ENCODE data around the gene KIRREL3. TPM values are rescaled to one million over a fixed set of nuclear protein-coding genes. Genes with fewer than 3 reads are reported as not detected.

KIRREL3 gene
- total and polyA plus RNA-seq, 4 donors: 0.02 to 0.71 (median 0.15) TPM; not detected in 1

GRCh38 chr11:126464796-126465195, 535.8 kb downstream of the KIRREL3 start:
- DNase-seq: no peak
- H3K4me1 ChIP-seq (ENCODE audit: control insufficient read depth in 5 of 5, insufficient read depth in 5 of 5, low read length in 5 of 5): peaks cover 0 to 27% (median 8%) of the 10 kb centered on the region in 5 donors
- no peak for TF ChIP-seq CTCF (IDR thresholded peaks at IDR 0.05; ENCODE audit: control extremely low read depth, extremely low read depth)
- no peak overlapping the region for H3K27ac ChIP-seq (ENCODE audit: low read depth in 1 of 2, low read length in 1 of 2)
- H3K9me3 ChIP-seq (ENCODE audit: control insufficient read depth in 4 of 4, insufficient read depth in 3 of 4, low read length in 3 of 4): peaks cover 0 to 5% (median 0%) of the 10 kb centered on the region in 4 donors
- H3K36me3 ChIP-seq (ENCODE audit: control insufficient read depth in 4 of 4, insufficient read depth in 4 of 4, low read length in 4 of 4): no peaks in the 10 kb centered on the region
- no peak overlapping the region for H3K4me3 ChIP-seq
- WGBS, 2 donors: 29 to 68% methylated on average over 5 of the region's 5 CpGs
- H3K27me3 ChIP-seq (ENCODE audit: control insufficient read depth in 3 of 3, insufficient read depth in 3 of 3, low read length in 2 of 3): no peaks in the 10 kb centered on the region
- no peak overlapping the region for H3K9ac ChIP-seq (ENCODE audit: insufficient read depth in 1 of 2, low read length in 2 of 2)
- no peak for ATAC-seq (ENCODE audit: insufficient read depth, low FRiP score)

DNA sequence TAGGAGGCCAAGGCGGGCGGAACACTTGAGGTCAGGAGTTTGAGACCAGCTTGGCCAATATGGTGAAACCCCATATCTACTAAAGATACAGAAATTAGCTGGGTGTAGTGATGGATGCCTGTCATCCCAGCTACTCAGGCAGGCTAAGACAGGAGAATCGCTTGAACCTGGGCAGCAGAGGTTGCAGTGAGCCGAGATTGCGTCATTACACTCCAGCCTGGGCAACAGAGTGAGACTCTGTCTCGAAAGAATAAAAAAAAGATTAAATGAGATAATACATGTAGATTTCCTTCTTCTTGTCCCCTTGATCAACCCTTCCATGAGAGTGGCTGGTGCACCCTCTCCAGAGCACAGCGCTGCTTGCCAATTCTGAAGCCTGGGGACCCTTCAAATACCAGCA, 538.1 kb downstream of the KIRREL3 start:
- TF ChIP-seq CTCF (IDR thresholded peaks at IDR 0.05; ENCODE audit: control extremely low read depth, extremely low read depth): no peak
- H3K4me3 ChIP-seq: no peak overlapping the region
- peaks cover 0 to 5% (median 0%) of the 10 kb centered on the region in 4 donors for H3K9me3 ChIP-seq (ENCODE audit: control insufficient read depth in 4 of 4, insufficient read depth in 3 of 4, low read length in 3 of 4)
- DNase-seq (no peak), ATAC-seq (ENCODE audit: insufficient read depth, low FRiP score) (no peak)
- H3K4me1 ChIP-seq (ENCODE audit: control insufficient read depth in 5 of 5, insufficient read depth in 5 of 5, low read length in 5 of 5): peaks cover 0 to 16% (median 10%) of the 10 kb centered on the region in 5 donors
- H3K9ac ChIP-seq (ENCODE audit: insufficient read depth in 1 of 2, low read length in 2 of 2): no peak overlapping the region
- no peak overlapping the region for H3K27ac ChIP-seq (ENCODE audit: low read depth in 1 of 2, low read length in 1 of 2)
- no peaks in the 10 kb centered on the region for H3K36me3 ChIP-seq (ENCODE audit: control insufficient read depth in 4 of 4, insufficient read depth in 4 of 4, low read length in 4 of 4)
- H3K27me3 ChIP-seq (ENCODE audit: control insufficient read depth in 3 of 3, insufficient read depth in 3 of 3, low read length in 2 of 3): peaks cover 0 to under 1% (median under 1%) of the 10 kb centered on the region in 3 donors
- 94 to 95% methylated on average over 7 of the region's 7 CpGs for WGBS, 2 donors

- DNase-seq (no peak), ATAC-seq (ENCODE audit: insufficient read depth, low FRiP score) (no peak)
- Histone ChIP-seq H3K27ac (ENCODE audit: low read depth in 1 of 2, low read length in 1 of 2) (no peak overlapping the region), H3K4me1 (ENCODE audit: control insufficient read depth in 5 of 5, insufficient read depth in 5 of 5, low read length in 5 of 5) (peaks cover 0 to 16% (median 14%) of the 10 kb centered on the region in 5 donors), H3K9me3 (ENCODE audit: control insufficient read depth in 4 of 4, insufficient read depth in 3 of 4, low read length in 3 of 4) (peaks cover 0 to 5% (median 0%) of the 10 kb centered on the region in 4 donors), H3K4me3 (no peak overlapping the region), H3K9ac (ENCODE audit: insufficient read depth in 1 of 2, low read length in 2 of 2) (no peak overlapping the region), H3K36me3 (ENCODE audit: control insufficient read depth in 4 of 4, insufficient read depth in 4 of 4, low read length in 4 of 4) (no peaks in the 10 kb centered on the region), H3K27me3 (ENCODE audit: control insufficient read depth in 3 of 3, insufficient read depth in 3 of 3, low read length in 2 of 3) (peaks cover 0 to 5% (median 5%) of the 10 kb centered on the region in 3 donors)
- WGBS, 2 donors: 86 to 93% methylated on average over 6 of the region's 6 CpGs
- no peak for TF ChIP-seq CTCF (IDR thresholded peaks at IDR 0.05; ENCODE audit: control extremely low read depth, extremely low read depth)
These were observed 538.6 kb downstream of the KIRREL3 start for GRCh38 chr11:126461996-126462395.

- H3K4me1 ChIP-seq (ENCODE audit: control insufficient read depth in 5 of 5, insufficient read depth in 5 of 5, low read length in 5 of 5): peaks cover 0 to 15% (median 10%) of the 10 kb centered on the region in 5 donors
- H3K4me3 ChIP-seq: no peak overlapping the region
- no peak overlapping the region for H3K9ac ChIP-seq (ENCODE audit: insufficient read depth in 1 of 2, low read length in 2 of 2)
- WGBS, 2 donors: 90 to 92% methylated on average over 8 of the region's 8 CpGs
- peaks cover 0 to 5% (median 0%) of the 10 kb centered on the region in 4 donors for H3K9me3 ChIP-seq (ENCODE audit: control insufficient read depth in 4 of 4, insufficient read depth in 3 of 4, low read length in 3 of 4)
- H3K36me3 ChIP-seq (ENCODE audit: control insufficient read depth in 4 of 4, insufficient read depth in 4 of 4, low read length in 4 of 4): no peaks in the 10 kb centered on the region
- no peak for ATAC-seq (ENCODE audit: insufficient read depth, low FRiP score)
- H3K27ac ChIP-seq (ENCODE audit: low read depth in 1 of 2, low read length in 1 of 2): no peak overlapping the region
- TF ChIP-seq CTCF (IDR thresholded peaks at IDR 0.05; ENCODE audit: control extremely low read depth, extremely low read depth): no peak
- no peak for DNase-seq
- H3K27me3 ChIP-seq (ENCODE audit: control insufficient read depth in 3 of 3, insufficient read depth in 3 of 3, low read length in 2 of 3): peaks cover 0 to 5% (median 5%) of the 10 kb centered on the region in 3 donors
These were observed 539.5 kb downstream of the KIRREL3 start for GRCh38 chr11:126461096-126461440.
